ENCODE results near the gene TMEM205.
A peak's percentile ranks its signal among the peaks of the same experiment; 100 is the strongest.

The TMEM205 gene

GRCh38 chr19:11296264-11296663 is 49.8 kb downstream of the TMEM205 start:
- Histone ChIP-seq H3K4me3 (ENCODE audit: low read depth, low read length) (no peak overlapping the region), H3K9me3 (no peaks in the 10 kb centered on the region), H3K4me1 (no peaks in the 10 kb centered on the region), H3K27me3 (no peaks in the 10 kb centered on the region), H3K36me3 (no peaks in the 10 kb centered on the region)
- no peak for DNase-seq
- no peak for TF ChIP-seq CTCF (IDR thresholded peaks at IDR 0.05; ENCODE audit: low read depth, low read length)

- no peak within 1 kb of the TSS for H3K4me3 ChIP-seq (ENCODE audit: low read depth, low read length)
- H3K27me3 ChIP-seq, result no peaks in the 10 kb centered on the region
- no peaks in the 10 kb centered on the region for H3K9me3 ChIP-seq
- no peaks in the 10 kb centered on the region for H3K36me3 ChIP-seq
- DNase-seq, result no peak
- H3K4me1 ChIP-seq, result no peaks in the 10 kb centered on the region
- TF ChIP-seq CTCF (IDR thresholded peaks at IDR 0.05; ENCODE audit: low read depth, low read length), result 0 out of 2 replicates have a peak, but pooled peaks have one; percentile 15
Measured at GRCh38 chr19:11295665-11296245, 50.3 kb downstream of the TMEM205 start, which contains the start of gene TSPAN16. TSPAN16 (plus strand) TSS chr19:11296160; CDS start chr19:11296298, 138 bp downstream.

DNA sequence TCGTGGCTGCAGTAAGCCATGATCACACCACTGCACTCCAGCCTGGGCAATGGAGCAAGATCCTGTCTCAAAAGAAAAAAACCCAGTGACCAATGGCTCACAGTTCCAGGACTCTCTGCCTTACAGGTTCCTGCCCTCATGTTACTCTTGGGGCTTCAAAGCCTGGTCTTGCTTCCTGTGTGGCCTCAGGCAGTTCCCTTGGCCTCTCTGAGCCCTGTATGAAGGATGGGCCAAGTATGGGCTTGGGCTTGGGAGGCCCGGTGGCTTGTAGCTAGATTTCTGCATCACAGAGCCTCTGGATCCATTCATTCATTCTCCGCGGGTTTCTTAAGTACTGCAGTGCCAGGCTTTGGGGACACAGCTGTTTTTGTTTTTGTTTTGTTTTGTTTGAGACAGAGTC is 50.9 kb downstream of the TMEM205 start:
- no peak for TF ChIP-seq CTCF (IDR thresholded peaks at IDR 0.05; ENCODE audit: low read depth, low read length)

GRCh38 chr19:11293433-11294389 is 52.4 kb downstream of the TMEM205 start:
- H3K36me3 ChIP-seq, result no peaks in the 10 kb centered on the region
- DNase-seq, result peak; percentile 91
- H3K4me1 ChIP-seq, result no peaks in the 10 kb centered on the region
- peak overlapping the region; percentile 47 for H3K4me3 ChIP-seq (ENCODE audit: low read depth, low read length)
- no peaks in the 10 kb centered on the region for H3K27me3 ChIP-seq
- peak; percentile 92 for TF ChIP-seq CTCF (IDR thresholded peaks at IDR 0.05; ENCODE audit: low read depth, low read length)
- H3K9me3 ChIP-seq, result no peaks in the 10 kb centered on the region

More for the DNA sequence above, 50.9 kb downstream of the TMEM205 start:
- Histone ChIP-seq H3K36me3 (no peaks in the 10 kb centered on the region), H3K4me3 (ENCODE audit: low read depth, low read length) (no peak overlapping the region), H3K4me1 (no peaks in the 10 kb centered on the region), H3K9me3 (no peaks in the 10 kb centered on the region), H3K27me3 (no peaks in the 10 kb centered on the region)
- DNase-seq, result no peak

All from BE2C (cell line).